Measurements from ENCODE around the gene LAMA3. TPM values are rescaled to one million over a fixed set of nuclear protein-coding genes. Genes with fewer than 3 reads are reported as not detected.

The LAMA3 gene
- total and polyA plus RNA-seq, 2 of the 13 experiments (the other 11 are each of a cell fraction or from before 2014, with no cell fraction given), result 0.45 to 2.2 TPM

- WGBS (ENCODE audit: low lambda C conversion rate), result 5% methylated on average over 9 of the region's 9 CpGs
- no peak overlapping the region for H2AFZ ChIP-seq (ENCODE audit: low read length)
- no peaks in the 10 kb centered on the region for H3K79me2 ChIP-seq (ENCODE audit: insufficient read depth, low read length)
- no peaks in the 10 kb centered on the region for H4K20me1 ChIP-seq (ENCODE audit: insufficient read depth, low read length)
- H3K36me3 ChIP-seq (replicated peaks in 1 of 2; ENCODE audit: control insufficient read depth in 1 of 2, insufficient read depth in 2 of 2, low read length in 2 of 2), result no peaks in the 10 kb centered on the region
- in situ Hi-C loops (cut with HindIII; ENCODE audit: extremely low pct_ligation_motif_present, low pct_unique_long_range_greater_than_20kb) (no loop called here), intact Hi-C loops (cut with micrococcal nuclease; ENCODE audit: unreplicated experiment) (no loop called here)
- POLR2A ChIA-PET, result no interaction called here
- CTCF ChIA-PET (ENCODE audit: low intra/inter-chr PET ratio, low total read pairs), result no interaction called here
- H3K9me3 ChIP-seq (ENCODE audit: low read length), result no peaks in the 10 kb centered on the region
- H3K27me3 ChIP-seq (ENCODE audit: control insufficient read depth in 1 of 2, insufficient read depth in 2 of 2, low read length in 2 of 2), result no peaks in the 10 kb centered on the region; a peak in 1 of 5 replicates
- DNase-seq (ENCODE audit: low spot score) (peak; percentile 52), FAIRE-seq (no peak), ATAC-seq (no peak; the same call in 2 of the 3 replicates)
- H3K4me3 ChIP-seq (replicated peaks in 1 of 3; ENCODE audit: insufficient read depth in 1 of 3, low read depth in 2 of 3, low read length in 3 of 3), result no peak overlapping the region
- peak; percentile 10; the same call in 1 of the 2 replicates for TF ChIP-seq FOSL2 (CRISPR knock-in tag; IDR thresholded peaks at IDR 0.05)
- TF ChIP-seq SOX13 (IDR thresholded peaks at IDR 0.05), result no peak
- peak in 1 of 2 experiments; percentile 32; a peak in 1 of 4 replicates for TF ChIP-seq SOX13 (CRISPR knock-in tag; conservative IDR thresholded peaks at IDR 0.05 in 1 of 2, IDR thresholded peaks at IDR 0.05 in 1 of 2)
- no peak for TF ChIP-seq NR0B2 (CRISPR knock-in tag; IDR thresholded peaks at IDR 0.05)
- TF ChIP-seq ZNF431 (CRISPR knock-in tag; IDR thresholded peaks at IDR 0.05; ENCODE audit: borderline replicate concordance, low read depth), result no peak
- TF ChIP-seq PATZ1 (CRISPR knock-in tag; IDR thresholded peaks at IDR 0.05), result 0 out of 2 replicates have a peak, but pooled peaks have one; percentile 16
- TF ChIP-seq ZFP62 (CRISPR knock-in tag; IDR thresholded peaks at IDR 0.05), result no peak
- TF ChIP-seq FIP1L1 (IDR thresholded peaks at IDR 0.05; ENCODE audit: borderline replicate concordance, insufficient read depth, low read depth, low read length), result no peak
- TF ChIP-seq, protein P1, sequence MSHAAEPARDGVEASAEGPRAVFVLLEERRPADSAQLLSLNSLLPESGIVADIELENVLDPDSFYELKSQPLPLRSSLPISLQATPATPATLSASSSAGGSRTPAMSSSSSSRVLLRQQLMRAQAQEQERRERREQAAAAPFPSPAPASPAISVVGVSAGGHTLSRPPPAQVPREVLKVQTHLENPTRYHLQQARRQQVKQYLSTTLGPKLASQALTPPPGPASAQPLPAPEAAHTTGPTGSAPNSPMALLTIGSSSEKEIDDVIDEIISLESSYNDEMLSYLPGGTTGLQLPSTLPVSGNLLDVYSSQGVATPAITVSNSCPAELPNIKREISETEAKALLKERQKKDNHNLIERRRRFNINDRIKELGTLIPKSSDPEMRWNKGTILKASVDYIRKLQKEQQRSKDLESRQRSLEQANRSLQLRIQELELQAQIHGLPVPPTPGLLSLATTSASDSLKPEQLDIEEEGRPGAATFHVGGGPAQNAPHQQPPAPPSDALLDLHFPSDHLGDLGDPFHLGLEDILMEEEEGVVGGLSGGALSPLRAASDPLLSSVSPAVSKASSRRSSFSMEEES (CRISPR knock-in tag; IDR thresholded peaks at IDR 0.05), result 0 out of 2 replicates have a peak, but pooled peaks have one; percentile 28
- no peak for TF ChIP-seq KLF16 (CRISPR knock-in tag; IDR thresholded peaks at IDR 0.05)
- no peak for TF ChIP-seq TCF12 (IDR thresholded peaks at IDR 0.05)
- TF ChIP-seq TCF12 (CRISPR knock-in tag; IDR thresholded peaks at IDR 0.05), result no peak
- no peak overlapping the region for H3K9ac ChIP-seq (ENCODE audit: insufficient read depth, low read depth, low read length)
- no peak overlapping the region for H3K4me2 ChIP-seq (ENCODE audit: low read depth, low read length)
- BruUV-seq (replicated peaks), result no TSS peak
- H3K4me1 ChIP-seq (ENCODE audit: insufficient read depth, low read length), result peaks cover 16% of the 10 kb centered on the region
- no peak overlapping the region for H3K27ac ChIP-seq (ENCODE audit: extremely low read length, insufficient read depth, low read length)
Observed at GRCh38 chr18:23994361-23994902, 305.2 kb downstream of the LAMA3 start.
